Measurements from ENCODE around the gene WFDC10B.
"Not testable (repeated sequence)": the region's sequence is repeated elsewhere in the genome, so short reads cannot be mapped to it uniquely, and the experiment has no call there.

Gene WFDC10B

GRCh38 chr20:45704969-45705637 lies at the start of gene WFDC10B:
WFDC10B (minus strand) TSS chr20:45705019; CDS start chr20:45685992, 19,027 bp downstream.
- Mint-ChIP-seq H3K27ac (no peak within 1 kb of the TSS), H3K4me3 (no peak within 1 kb of the TSS), H3K4me1 (ENCODE audit: low read depth) (no peaks in the 10 kb centered on the region), H3K27me3 (peaks cover 52% of the 10 kb centered on the region), H3K36me3 (ENCODE audit: low read depth) (no peaks in the 10 kb centered on the region), H3K9me3 (no peaks in the 10 kb centered on the region)
- DNase-seq = no peak

- Mint-ChIP-seq H3K27me3 (peaks cover 30% of the 10 kb centered on the region), H3K4me3 (peak overlapping the region; percentile 11), H3K27ac (peak overlapping the region; percentile 84), H3K36me3 (ENCODE audit: low read depth) (no peaks in the 10 kb centered on the region), H3K4me1 (ENCODE audit: low read depth) (peaks cover 40% of the 10 kb centered on the region), H3K9me3 (peaks cover 12% of the 10 kb centered on the region)
- DNase-seq = no peak
Observed at GRCh38 chr20:45752746-45753145, 47.9 kb upstream of the WFDC10B start.

GRCh38 chr20:45751721-45752120 lies 46.9 kb upstream of the WFDC10B start:
- H3K36me3 Mint-ChIP-seq (ENCODE audit: low read depth) = no peaks in the 10 kb centered on the region
- DNase-seq = no peak
- H3K9me3 Mint-ChIP-seq = peaks cover 12% of the 10 kb centered on the region
- peak overlapping the region; percentile 84 for H3K27ac Mint-ChIP-seq
- peaks cover 40% of the 10 kb centered on the region for H3K4me1 Mint-ChIP-seq (ENCODE audit: low read depth)
- peaks cover 40% of the 10 kb centered on the region for H3K27me3 Mint-ChIP-seq
- peak overlapping the region; percentile 11 for H3K4me3 Mint-ChIP-seq

- H3K4me1 Mint-ChIP-seq (ENCODE audit: low read depth) = no peaks in the 10 kb centered on the region
- DNase-seq = no peak
- no peaks in the 10 kb centered on the region for H3K9me3 Mint-ChIP-seq
- no peak overlapping the region for H3K4me3 Mint-ChIP-seq
- H3K27me3 Mint-ChIP-seq = peaks cover 44% of the 10 kb centered on the region
- no peaks in the 10 kb centered on the region for H3K36me3 Mint-ChIP-seq (ENCODE audit: low read depth)
- no peak overlapping the region for H3K27ac Mint-ChIP-seq
Observed at GRCh38 chr20:45745015-45745414, 40.2 kb upstream of the WFDC10B start.

- Mint-ChIP-seq H3K4me1 (ENCODE audit: low read depth) (no peaks in the 10 kb centered on the region), H3K9me3 (no peaks in the 10 kb centered on the region), H3K36me3 (ENCODE audit: low read depth) (no peaks in the 10 kb centered on the region), H3K4me3 (no peak overlapping the region), H3K27me3 (peaks cover 32% of the 10 kb centered on the region), H3K27ac (no peak overlapping the region)
- DNase-seq = no peak
Observed at GRCh38 chr20:45742596-45742995, 37.8 kb upstream of the WFDC10B start.

GRCh38 chr20:45735988-45736387 lies 31.2 kb upstream of the WFDC10B start:
- H3K4me1 Mint-ChIP-seq (ENCODE audit: low read depth) = no peaks in the 10 kb centered on the region
- peaks cover 61% of the 10 kb centered on the region for H3K27me3 Mint-ChIP-seq
- peaks cover 21% of the 10 kb centered on the region for H3K9me3 Mint-ChIP-seq
- H3K4me3 Mint-ChIP-seq = no peak overlapping the region
- H3K36me3 Mint-ChIP-seq (ENCODE audit: low read depth) = no peaks in the 10 kb centered on the region
- no peak for DNase-seq
- H3K27ac Mint-ChIP-seq = no peak overlapping the region

GRCh38 chr20:45735552-45735951 lies 30.7 kb upstream of the WFDC10B start:
- H3K4me1 Mint-ChIP-seq (ENCODE audit: low read depth) = no peaks in the 10 kb centered on the region
- peaks cover 23% of the 10 kb centered on the region for H3K9me3 Mint-ChIP-seq
- no peak overlapping the region for H3K4me3 Mint-ChIP-seq
- DNase-seq = no peak
- H3K36me3 Mint-ChIP-seq (ENCODE audit: low read depth) = no peaks in the 10 kb centered on the region
- no peak overlapping the region for H3K27ac Mint-ChIP-seq
- H3K27me3 Mint-ChIP-seq = peaks cover 64% of the 10 kb centered on the region

- no peak overlapping the region for H3K4me3 Mint-ChIP-seq
- DNase-seq = no peak
- H3K36me3 Mint-ChIP-seq (ENCODE audit: low read depth) = no peaks in the 10 kb centered on the region
- H3K9me3 Mint-ChIP-seq = peaks cover 23% of the 10 kb centered on the region
- H3K27me3 Mint-ChIP-seq = peaks cover 69% of the 10 kb centered on the region
- peaks cover 2% of the 10 kb centered on the region for H3K4me1 Mint-ChIP-seq (ENCODE audit: low read depth)
- H3K27ac Mint-ChIP-seq = no peak overlapping the region
Observed at GRCh38 chr20:45732199-45732598, 27.4 kb upstream of the WFDC10B start.

GRCh38 chr20:45727044-45727443 lies 22.2 kb upstream of the WFDC10B start:
- Mint-ChIP-seq H3K4me3 (no peak overlapping the region), H3K9me3 (peaks cover 10% of the 10 kb centered on the region), H3K27me3 (peaks cover 74% of the 10 kb centered on the region), H3K4me1 (ENCODE audit: low read depth) (peaks cover 7% of the 10 kb centered on the region), H3K27ac (no peak overlapping the region), H3K36me3 (ENCODE audit: low read depth) (no peaks in the 10 kb centered on the region)
- DNase-seq = no peak

- H3K27ac Mint-ChIP-seq = no peak overlapping the region
- peaks cover 7% of the 10 kb centered on the region for H3K4me1 Mint-ChIP-seq (ENCODE audit: low read depth)
- peaks cover 68% of the 10 kb centered on the region for H3K27me3 Mint-ChIP-seq
- DNase-seq = no peak
- no peaks in the 10 kb centered on the region for H3K9me3 Mint-ChIP-seq
- H3K4me3 Mint-ChIP-seq = no peak overlapping the region
- no peaks in the 10 kb centered on the region for H3K36me3 Mint-ChIP-seq (ENCODE audit: low read depth)
Observed at GRCh38 chr20:45725134-45725533, 20.3 kb upstream of the WFDC10B start.

- H3K4me3 Mint-ChIP-seq = no peak within 1 kb of the TSS
- H3K9me3 Mint-ChIP-seq = peaks cover 3% of the 10 kb centered on the region
Observed at GRCh38 chr20:45722047-45722446, 17.2 kb upstream of the WFDC10B start, which contains the start of gene SPINT4. SPINT4 (plus strand) TSS chr20:45722347; CDS start chr20:45722368, 21 bp downstream.

GRCh38 chr20:45716141-45716688 lies 11.4 kb upstream of the WFDC10B start:
- H3K9me3 Mint-ChIP-seq; H3K4me1 Mint-ChIP-seq (ENCODE audit: low read depth); H3K36me3 Mint-ChIP-seq (ENCODE audit: low read depth); H3K4me3 Mint-ChIP-seq; DNase-seq; H3K27ac Mint-ChIP-seq: not testable (repeated sequence)
- H3K27me3 Mint-ChIP-seq = peaks cover 62% of the 10 kb centered on the region

More at GRCh38 chr20:45722047-45722446, 17.2 kb upstream of the WFDC10B start, which contains the start of gene SPINT4:
- Mint-ChIP-seq H3K27me3 (peaks cover 74% of the 10 kb centered on the region), H3K27ac (no peak within 1 kb of the TSS), H3K4me1 (ENCODE audit: low read depth) (peaks cover 3% of the 10 kb centered on the region), H3K36me3 (ENCODE audit: low read depth) (no peaks in the 10 kb centered on the region)
- no peak for DNase-seq

- H3K9me3 Mint-ChIP-seq = no peaks in the 10 kb centered on the region
- H3K4me1 Mint-ChIP-seq (ENCODE audit: low read depth) = no peaks in the 10 kb centered on the region
- H3K36me3 Mint-ChIP-seq (ENCODE audit: low read depth) = no peaks in the 10 kb centered on the region
- no peak for DNase-seq
- H3K27me3 Mint-ChIP-seq = peaks cover 37% of the 10 kb centered on the region
- no peak within 1 kb of the TSS for H3K27ac Mint-ChIP-seq
- H3K4me3 Mint-ChIP-seq = no peak within 1 kb of the TSS
Observed at GRCh38 chr20:45701873-45702272, 2.9 kb downstream of the WFDC10B start, which contains the start of gene WFDC13. WFDC13 (plus strand) TSS chr20:45702038; CDS start chr20:45702124, 86 bp downstream.

GRCh38 chr20:45701104-45701503 lies 3.7 kb downstream of the WFDC10B start:
- Mint-ChIP-seq H3K27me3 (peaks cover 35% of the 10 kb centered on the region), H3K36me3 (ENCODE audit: low read depth) (no peaks in the 10 kb centered on the region), H3K27ac (no peak overlapping the region), H3K4me1 (ENCODE audit: low read depth) (no peaks in the 10 kb centered on the region), H3K4me3 (no peak overlapping the region), H3K9me3 (no peaks in the 10 kb centered on the region)
- DNase-seq = no peak

- H3K27ac Mint-ChIP-seq = no peak overlapping the region
- peaks cover 42% of the 10 kb centered on the region for H3K27me3 Mint-ChIP-seq
Observed at GRCh38 chr20:45695496-45695895, 9.3 kb downstream of the WFDC10B start.

More at GRCh38 chr20:45695496-45695895, 9.3 kb downstream of the WFDC10B start:
- Mint-ChIP-seq H3K9me3 (no peaks in the 10 kb centered on the region), H3K4me3 (no peak overlapping the region), H3K36me3 (ENCODE audit: low read depth) (no peaks in the 10 kb centered on the region), H3K4me1 (ENCODE audit: low read depth) (no peaks in the 10 kb centered on the region)
- no peak for DNase-seq
